MM.1S (cell line): ENCODE data around the gene FAM124A.

ENCODE experiments used
- CTCF ChIP-seq: fragments of 300-600 bp; sonication (generic); IDR thresholded peaks from 2 replicates; pipeline ENCODE4 v1.5.1; 2016; ENCODE audit warnings: antibody characterized with exemption, low read length, mixed read lengths
- EZH2phosphoT487 ChIP-seq: fragments of 300-600 bp; sonication (generic); IDR thresholded peaks from 2 replicates; pipeline ENCODE4 v1.6.1; 2018; ENCODE audit warnings: antibody characterized with exemption, low read length

GRCh38 chr13:51218626-51219025 is 3.6 kb upstream of the FAM124A start:
- TF ChIP-seq CTCF (no peak), EZH2phosphoT487 (no peak)
